Neutrophil (primary cell): ENCODE results near the gene EFNA1.

ENCODE experiments used
- H3K27ac ChIP-seq: fragments of 200-600 bp; sonication (generic); 2 replicates; pipeline ENCODE4 v1.5.1; 2016; ENCODE audit warnings: mild to moderate bottlenecking, moderate library complexity
- H3K27me3 ChIP-seq: fragments of 200-600 bp; sonication (generic); 2 replicates; pipeline ENCODE4 v1.6.0; 2016; ENCODE audit warnings: mild to moderate bottlenecking
- H3K36me3 ChIP-seq: fragments of 200-600 bp; sonication (generic); 2 replicates; pipeline ENCODE4 v1.5.1; 2017
- H3K4me1 ChIP-seq, 2 experiments: fragments of 200-600 bp in 1 of 2; sonication (generic) in 1 of 2; 1 replicate in 1 of 2; 2 replicates in 1 of 2; pipeline versions ENCODE4 v1.5.1 to v1.6.1; 2013 to 2016; ENCODE audit warnings: low read depth in 1 of 2, low read length in 1 of 2, mild to moderate bottlenecking in 1 of 2, moderate library complexity in 1 of 2; ENCODE audit not compliant: control insufficient read depth in 1 of 2, insufficient read depth in 1 of 2
- H3K4me3 ChIP-seq, 2 experiments: fragments of 200-600 bp in 1 of 2; sonication (generic) in 1 of 2; 1 replicate in 1 of 2; 2 replicates in 1 of 2; pipeline ENCODE4 v1.5.1; 2013 to 2016; ENCODE audit warnings: low read depth in 1 of 2, low read length in 1 of 2, mild to moderate bottlenecking in 1 of 2, moderate library complexity in 1 of 2
- H3K9me3 ChIP-seq: fragments of 200-600 bp; sonication (generic); 2 replicates; pipeline ENCODE4 v1.5.1; 2016
- CTCF ChIP-seq: fragments of 200-600 bp; sonication (generic); IDR thresholded peaks from 2 replicates; pipeline ENCODE4 v1.5.1; 2016; ENCODE audit warnings: antibody characterized with exemption

The EFNA1 gene

GRCh38 chr1:155136748-155137147 lies 9.1 kb downstream of the EFNA1 start:
- Histone ChIP-seq H3K27ac (peak overlapping the region; percentile 93), H3K4me3 (peak overlapping the region; percentile 95 to 99), H3K36me3 (no peaks in the 10 kb centered on the region), H3K27me3 (no peaks in the 10 kb centered on the region), H3K4me1 (peaks cover 35% of the 10 kb centered on the region in 2 experiments), H3K9me3 (no peaks in the 10 kb centered on the region)
- TF ChIP-seq CTCF, result no peak

GRCh38 chr1:155137154-155137949 lies 9.7 kb downstream of the EFNA1 start:
- peaks cover 35% of the 10 kb centered on the region in 2 experiments for H3K4me1 ChIP-seq
- no peaks in the 10 kb centered on the region for H3K27me3 ChIP-seq
- H3K36me3 ChIP-seq, result no peaks in the 10 kb centered on the region
- H3K9me3 ChIP-seq, result no peaks in the 10 kb centered on the region
- peak overlapping the region in 1 of 2 experiments; percentile 95 for H3K4me3 ChIP-seq
- no peak for TF ChIP-seq CTCF
- H3K27ac ChIP-seq, result peak overlapping the region; percentile 93

- Histone ChIP-seq H3K9me3 (no peaks in the 10 kb centered on the region), H3K27me3 (no peaks in the 10 kb centered on the region), H3K4me1 (peaks cover 29 to 31% of the 10 kb centered on the region in 2 experiments), H3K36me3 (no peaks in the 10 kb centered on the region), H3K27ac (peak within 1 kb of the TSS; percentile 87), H3K4me3 (peak within 1 kb of the TSS; percentile 65 to 87)
- peak; percentile 18 for TF ChIP-seq CTCF
Measured at GRCh38 chr1:155139895-155140629, 12.4 kb downstream of the EFNA1 start, which contains the start of gene DPM3. Gene DPM3 (minus strand): TSS chr1:155140531. CDS start chr1:155140240, 291 bp downstream.

GRCh38 chr1:155140630-155140953 lies 12.9 kb downstream of the EFNA1 start:
- H3K36me3 ChIP-seq, result no peaks in the 10 kb centered on the region
- no peak for TF ChIP-seq CTCF
- no peaks in the 10 kb centered on the region for H3K9me3 ChIP-seq
- H3K4me1 ChIP-seq, result peaks cover 25 to 29% of the 10 kb centered on the region in 2 experiments
- H3K4me3 ChIP-seq, result peak overlapping the region; percentile 65 to 87
- H3K27me3 ChIP-seq, result no peaks in the 10 kb centered on the region
- peak overlapping the region; percentile 87 for H3K27ac ChIP-seq

- H3K27ac ChIP-seq, result no peak overlapping the region
- TF ChIP-seq CTCF, result no peak
- H3K4me1 ChIP-seq, result peaks cover 22 to 26% of the 10 kb centered on the region in 2 experiments
- H3K27me3 ChIP-seq, result no peaks in the 10 kb centered on the region
- H3K36me3 ChIP-seq, result no peaks in the 10 kb centered on the region
- no peaks in the 10 kb centered on the region for H3K9me3 ChIP-seq
- no peak overlapping the region for H3K4me3 ChIP-seq
Measured at GRCh38 chr1:155141749-155142148, 14.1 kb downstream of the EFNA1 start.
